Epithelial cell of esophagus (primary cell): ENCODE data around the gene SETDB1.

ENCODE experiments used
- DNase-seq: peaks from one replicate; pipeline ENCODE4 v3.0.0; 2010; ENCODE audit warnings: low read depth
- H3K4me3 ChIP-seq: 2 replicates; pipeline ENCODE4 v1.5.1; 2011; ENCODE audit warnings: mild to moderate bottlenecking, low read length, control low read depth
- TF ChIP-seq, protein P1 (sequence below): IDR thresholded peaks from 2 replicates; pipeline ENCODE4 v1.5.1; 2011; ENCODE audit warnings: low read depth, mild to moderate bottlenecking, low read length, control low read depth, inconsistent platforms; ENCODE audit not compliant: insufficient read depth; ENCODE audit errors: missing control alignments

The SETDB1 gene

DNA sequence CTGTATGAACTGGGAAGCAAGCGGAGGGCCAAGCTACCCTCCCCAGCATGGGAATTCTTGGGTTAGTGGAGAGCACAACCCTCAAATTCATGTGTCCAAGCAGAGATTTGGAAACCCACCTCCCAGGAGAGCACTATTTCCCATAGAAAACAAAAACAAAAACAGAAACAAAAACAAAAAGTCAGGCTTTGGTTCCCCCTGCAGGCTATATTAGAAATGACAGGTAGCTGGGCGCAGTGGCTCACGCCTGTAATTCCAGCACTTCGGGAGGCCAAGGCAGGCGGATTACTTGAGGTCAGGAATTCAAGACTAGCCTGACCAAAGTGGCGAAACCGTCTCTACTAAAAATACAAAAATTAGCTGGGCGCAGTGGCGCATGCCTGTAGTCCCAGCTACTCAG, 69.7 kb downstream of the SETDB1 start:
- DNase-seq, result peak; percentile 28
- TF ChIP-seq, protein P1, sequence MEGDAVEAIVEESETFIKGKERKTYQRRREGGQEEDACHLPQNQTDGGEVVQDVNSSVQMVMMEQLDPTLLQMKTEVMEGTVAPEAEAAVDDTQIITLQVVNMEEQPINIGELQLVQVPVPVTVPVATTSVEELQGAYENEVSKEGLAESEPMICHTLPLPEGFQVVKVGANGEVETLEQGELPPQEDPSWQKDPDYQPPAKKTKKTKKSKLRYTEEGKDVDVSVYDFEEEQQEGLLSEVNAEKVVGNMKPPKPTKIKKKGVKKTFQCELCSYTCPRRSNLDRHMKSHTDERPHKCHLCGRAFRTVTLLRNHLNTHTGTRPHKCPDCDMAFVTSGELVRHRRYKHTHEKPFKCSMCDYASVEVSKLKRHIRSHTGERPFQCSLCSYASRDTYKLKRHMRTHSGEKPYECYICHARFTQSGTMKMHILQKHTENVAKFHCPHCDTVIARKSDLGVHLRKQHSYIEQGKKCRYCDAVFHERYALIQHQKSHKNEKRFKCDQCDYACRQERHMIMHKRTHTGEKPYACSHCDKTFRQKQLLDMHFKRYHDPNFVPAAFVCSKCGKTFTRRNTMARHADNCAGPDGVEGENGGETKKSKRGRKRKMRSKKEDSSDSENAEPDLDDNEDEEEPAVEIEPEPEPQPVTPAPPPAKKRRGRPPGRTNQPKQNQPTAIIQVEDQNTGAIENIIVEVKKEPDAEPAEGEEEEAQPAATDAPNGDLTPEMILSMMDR, result peak; percentile 68
- no peak overlapping the region for H3K4me3 ChIP-seq

DNA sequence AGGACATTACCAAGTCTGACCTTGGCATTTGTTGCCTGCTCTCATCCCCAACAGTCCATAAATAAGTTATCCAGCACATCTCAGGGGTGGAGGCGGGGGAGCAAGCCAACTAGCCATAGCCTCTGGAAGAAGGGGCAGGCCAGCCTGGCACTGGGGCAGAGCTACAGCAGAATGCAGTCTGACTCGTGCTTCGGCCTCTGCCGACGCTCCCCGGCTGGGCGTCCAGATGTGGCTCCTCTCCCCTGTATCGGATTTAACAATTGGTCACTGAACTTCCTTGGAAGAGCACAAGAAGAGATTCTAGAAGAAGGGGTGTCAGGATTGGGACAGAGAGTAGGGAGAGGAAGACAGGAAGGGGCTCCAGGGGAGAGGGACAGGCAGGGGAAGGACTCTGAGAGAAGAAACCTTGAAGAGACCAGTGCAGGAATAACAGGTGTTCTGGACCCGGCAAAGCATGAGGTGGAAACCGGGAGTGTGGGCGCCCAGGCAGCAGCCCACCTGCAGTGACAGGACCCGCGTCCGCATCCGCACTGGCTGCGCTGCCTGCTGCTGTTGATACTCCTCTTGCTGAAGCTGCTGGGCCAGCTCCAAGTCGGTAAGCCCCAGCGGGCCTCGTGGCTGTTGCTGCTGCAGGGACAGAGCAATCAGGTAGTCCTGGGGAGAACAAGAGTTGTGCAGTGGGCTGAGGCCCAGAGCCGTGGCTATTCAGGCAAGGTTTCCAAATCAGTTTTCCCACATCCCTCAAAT, 71.1 kb downstream of the SETDB1 start:
- no peak for DNase-seq
- no peak overlapping the region for H3K4me3 ChIP-seq
- TF ChIP-seq, protein P1, result no peak

DNA sequence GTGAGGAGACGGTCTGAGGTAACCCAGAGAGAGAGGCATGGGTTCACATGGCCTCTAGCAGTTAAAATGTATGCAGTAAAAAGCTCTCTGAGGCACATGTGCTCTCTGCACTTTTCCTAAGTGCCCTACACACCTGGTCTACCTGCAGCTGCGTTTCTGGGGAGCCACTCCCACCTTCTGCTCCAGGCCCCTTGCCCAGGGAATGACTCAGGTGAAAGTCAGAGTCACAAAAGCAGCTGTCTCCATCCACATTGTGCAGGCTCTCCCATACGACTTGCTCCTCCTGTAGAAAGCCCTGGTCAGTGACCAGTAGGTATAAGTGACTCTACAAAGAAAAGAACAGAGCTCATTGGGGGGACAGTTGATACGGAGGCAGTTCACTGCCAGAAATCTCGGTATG, 71.8 kb downstream of the SETDB1 start:
- DNase-seq, result peak; percentile 51
- TF ChIP-seq, protein P1, result no peak
- H3K4me3 ChIP-seq, result no peak overlapping the region

DNA sequence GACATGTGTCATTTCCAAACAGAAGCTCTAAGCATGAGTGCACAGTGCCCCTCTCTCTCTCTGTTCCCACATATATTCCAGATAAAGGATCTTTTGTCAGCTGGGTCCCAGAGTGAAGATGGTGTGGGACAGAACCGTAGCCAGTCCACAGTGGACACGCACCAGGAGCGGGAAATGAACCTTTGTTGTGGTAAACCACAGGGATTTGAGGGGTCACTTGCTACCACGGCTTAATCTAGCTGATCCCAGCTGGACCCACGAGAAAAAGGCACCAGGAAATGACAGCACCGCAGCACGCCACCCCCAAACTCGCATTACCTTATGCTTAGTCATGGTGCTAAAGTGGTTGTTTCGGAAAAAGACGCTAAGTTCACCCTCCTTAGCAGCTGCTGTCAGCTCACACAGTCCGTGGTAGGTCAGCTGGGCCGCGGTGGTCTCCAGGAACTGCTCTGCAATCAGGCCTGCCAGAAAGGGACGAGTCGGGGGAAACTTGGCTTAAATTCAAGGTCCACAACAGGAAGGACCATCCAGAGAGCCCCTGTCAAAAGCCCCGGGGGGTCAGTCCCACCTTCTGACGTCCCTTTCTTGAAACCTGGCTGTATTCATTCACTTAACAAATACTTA, 73.0 kb downstream of the SETDB1 start:
- TF ChIP-seq, protein P1, result no peak
- no peak overlapping the region for H3K4me3 ChIP-seq
- DNase-seq, result peak; percentile 44

DNA sequence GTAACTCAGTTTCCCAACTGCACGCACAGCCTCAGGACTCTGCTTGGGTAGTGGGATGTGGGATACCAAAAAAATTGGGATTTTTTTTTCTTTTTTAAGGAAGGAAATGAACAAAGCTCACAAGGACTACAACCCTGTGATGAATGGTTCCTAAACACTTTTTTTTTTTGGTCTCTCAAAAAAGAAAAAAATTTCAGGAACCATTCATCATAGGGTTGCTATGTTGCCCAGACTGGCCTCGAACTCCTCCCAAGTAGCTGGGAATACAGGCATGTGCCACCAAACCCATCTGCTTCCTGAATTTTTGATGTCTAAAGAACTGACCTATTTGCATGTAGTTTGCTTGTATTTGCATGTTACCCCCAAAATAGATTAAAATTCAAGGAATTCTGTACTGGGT, 73.8 kb downstream of the SETDB1 start:
- no peak for DNase-seq
- TF ChIP-seq, protein P1, result no peak
- no peak overlapping the region for H3K4me3 ChIP-seq

DNA sequence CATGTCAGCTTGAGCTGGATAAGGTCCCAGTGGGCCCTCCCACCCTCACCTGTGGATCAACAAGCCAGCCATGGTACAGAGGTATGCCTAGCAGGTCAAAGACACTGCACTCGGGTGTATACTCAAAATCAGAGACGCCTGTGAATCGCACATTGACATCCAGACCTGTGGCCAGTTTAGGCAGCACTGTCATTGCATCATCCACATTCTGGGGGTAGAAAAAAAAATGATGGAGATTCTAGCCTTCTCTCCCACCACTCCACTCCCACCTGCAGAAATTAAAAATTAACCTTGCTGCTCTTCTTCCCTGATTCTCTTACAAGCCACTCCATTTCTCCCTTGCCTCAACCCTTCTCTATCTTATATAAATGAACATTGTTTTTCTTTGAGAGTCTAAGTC, 74.2 kb downstream of the SETDB1 start:
- TF ChIP-seq, protein P1, result no peak
- DNase-seq, result no peak
- no peak overlapping the region for H3K4me3 ChIP-seq

DNA sequence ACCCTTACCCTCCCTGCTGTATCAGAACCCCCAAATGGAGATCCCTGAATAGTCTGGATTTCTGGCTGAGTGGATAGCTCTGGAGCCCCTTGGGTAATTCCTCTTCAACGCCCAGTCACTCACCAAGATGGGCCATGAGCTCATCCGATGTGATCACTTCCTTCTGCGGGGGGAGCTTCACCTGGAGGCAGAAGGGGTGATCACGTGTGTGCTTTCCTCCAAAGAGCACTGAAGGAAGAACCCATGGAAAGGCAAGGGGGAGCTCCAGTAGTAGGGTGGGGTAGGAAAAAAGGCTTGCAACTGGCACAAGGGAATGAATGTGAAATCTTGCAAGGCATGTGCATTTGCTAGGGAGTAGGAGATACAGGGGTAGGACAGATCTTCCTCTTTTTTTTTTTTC, 75.4 kb downstream of the SETDB1 start:
- DNase-seq, result peak; percentile 67
- no peak overlapping the region for H3K4me3 ChIP-seq
- TF ChIP-seq, protein P1, result no peak
